A549 (cell line): ENCODE measurements around the gene CDK17. TPM values are rescaled to one million over a fixed set of nuclear protein-coding genes. Genes with fewer than 3 reads are reported as not detected.
"Not testable (repeated sequence)": the region's sequence is repeated elsewhere in the genome, so short reads cannot be mapped to it uniquely, and the experiment has no call there.

Experiments used
- ATAC-seq, 2 experiments: fragments of 200-7000 bp in 1 of 2; fragments of >200 bp in 1 of 2; cut with Nextera tagmentation in 1 of 2; cut with Tn5 transposase in 1 of 2; 3 replicates each; pipeline versions ENCODE4 v1.8.0 to v1.9.1; 2018 to 2020; ENCODE audit warnings: mild to moderate bottlenecking in 1 of 2, moderate library complexity in 1 of 2
- CTCF ChIA-PET: fragments of 300-600 bp; sonication (Branson Sonifier 250); formaldehyde crosslinking; extraction: SDS; loops from one replicate; lab custom pipeline; 2021; ENCODE audit warnings: antibody characterized with exemption, inconsistent platforms; lab: Yijun Ruan, JAX
- POLR2A ChIA-PET: fragments of 350-600 bp; formaldehyde crosslinking; extraction: SDS; loops from one replicate; lab custom pipeline; 2021; ENCODE audit warnings: antibody characterized with exemption, inconsistent platforms; lab: Yijun Ruan, JAX
- DNase-seq, 2 experiments: peaks; one replicate each; pipeline versions ENCODE4 v3.0.0 to v3.0.0-alpha.2; 2011 to 2016; ENCODE audit warnings: low read depth in 1 of 2, low spot score in 1 of 2
- FAIRE-seq: peaks from 2 replicates; lab custom pipeline; 2011; peaks lifted over from hg19 to GRCh38; lab: Jason Lieb, UNC
- H3K27ac ChIP-seq, 2 experiments: fragments of >200 bp; sonication (Bioruptor Twin); formaldehyde crosslinking; 3 replicates each; pipeline ENCODE4 v1.5.1; 2016 to 2017
- H3K4me1 ChIP-seq: fragments of >200 bp; sonication (Bioruptor Twin); formaldehyde crosslinking; 3 replicates; pipeline ENCODE4 v1.6.1; 2016
- H3K4me2 ChIP-seq: fragments of >200 bp; sonication (Bioruptor Twin); formaldehyde crosslinking; 3 replicates; pipeline ENCODE4 v1.6.1; 2016
- H3K4me3 ChIP-seq: fragments of >200 bp; sonication (Bioruptor Twin); formaldehyde crosslinking; 3 replicates; pipeline ENCODE4 v1.5.1; 2016
- H3K9me3 ChIP-seq: fragments of >200 bp; sonication (Bioruptor Twin); formaldehyde crosslinking; 3 replicates; pipeline ENCODE4 v1.6.1; 2016
- BHLHE40 ChIP-seq: IDR thresholded peaks from 2 replicates; pipeline ENCODE4 v1.6.1; 2012; ENCODE audit warnings: low read depth, low read length, inconsistent platforms
- CBX2 ChIP-seq: fragments of 200-600 bp; sonication (generic); IDR thresholded peaks from 2 replicates; pipeline ENCODE4 v1.6.1; 2016; ENCODE audit warnings: low read depth, mild to moderate bottlenecking, borderline replicate concordance
- CBX8 ChIP-seq: fragments of 200-600 bp; sonication (generic); IDR thresholded peaks from 2 replicates; pipeline ENCODE4 v1.6.1; 2016
- CEBPB ChIP-seq, 2 experiments: fragments of >200 bp in 1 of 2; sonication (Bioruptor Twin) in 1 of 2; formaldehyde crosslinking in 1 of 2; IDR thresholded peaks; 2 replicates each; pipeline ENCODE4 v1.6.1; 2012 to 2016
- FOSB ChIP-seq: fragments of 250-450 bp; sonication (Bioruptor Pico); IDR thresholded peaks from 2 replicates; pipeline ENCODE4 v1.5.0; 2020; ENCODE audit warnings: mild to moderate bottlenecking, moderate library complexity
- FOXS1 ChIP-seq: fragments of 250-450 bp; sonication (Bioruptor Pico); IDR thresholded peaks from 2 replicates; pipeline ENCODE4 v1.5.0; 2020; ENCODE audit warnings: mild to moderate bottlenecking, moderate library complexity
- HOXA7 ChIP-seq: fragments of 250-450 bp; sonication (Bioruptor Pico); IDR thresholded peaks from 2 replicates; pipeline ENCODE4 v1.5.0; 2020; ENCODE audit warnings: mild to moderate bottlenecking, moderate library complexity
- HOXB5 ChIP-seq: fragments of 250-450 bp; sonication (Bioruptor Pico); IDR thresholded peaks from 2 replicates; pipeline ENCODE4 v1.5.0; 2020; ENCODE audit warnings: mild to moderate bottlenecking, moderate library complexity
- JUN ChIP-seq, 2 experiments: fragments of >200 bp; sonication (Bioruptor Twin); formaldehyde crosslinking; IDR thresholded peaks; 2 replicates in 1 of 2; 3 replicates in 1 of 2; pipeline ENCODE4 v1.6.1; 2016 to 2017
- MAFK ChIP-seq: fragments of 450-650 bp; IDR thresholded peaks from 2 replicates; pipeline ENCODE4 v1.6.1; 2014; ENCODE audit not compliant: partially characterized antibody
- MAX ChIP-seq: IDR thresholded peaks from 2 replicates; pipeline ENCODE4 v1.6.1; 2012
- MAZ ChIP-seq: fragments of 150-350 bp; IDR thresholded peaks from 2 replicates; pipeline ENCODE4 v1.6.1; 2014; ENCODE audit warnings: antibody characterized with exemption, low read depth, low read length, borderline replicate concordance
- PHF8 ChIP-seq: fragments of 200-600 bp; sonication (generic); IDR thresholded peaks from 2 replicates; pipeline ENCODE4 v1.6.1; 2016; ENCODE audit warnings: low read depth, mild to moderate bottlenecking, antibody characterized with exemption, moderate library complexity, borderline replicate concordance
- RAD21 ChIP-seq, 2 experiments: fragments of >200 bp in 1 of 2; sonication (Bioruptor Twin) in 1 of 2; formaldehyde crosslinking in 1 of 2; IDR thresholded peaks in 1 of 2; conservative IDR thresholded peaks in 1 of 2; 2 replicates in 1 of 2; 3 replicates in 1 of 2; pipeline ENCODE4 v1.6.1; 2012 to 2018; ENCODE audit warnings: inconsistent platforms in 1 of 2
- RFX5 ChIP-seq: fragments of 450-650 bp; IDR thresholded peaks from 2 replicates; pipeline ENCODE4 v1.7.1; 2014; ENCODE audit warnings: antibody characterized with exemption, mild to moderate bottlenecking, moderate library complexity
- SREBF2 ChIP-seq: fragments of 450-650 bp; IDR thresholded peaks from 2 replicates; pipeline ENCODE4 v1.6.1; 2014; ENCODE audit warnings: mild to moderate bottlenecking, moderate library complexity
- TFCP2L1 ChIP-seq: fragments of 250-450 bp; sonication (Bioruptor Pico); IDR thresholded peaks from 2 replicates; pipeline ENCODE4 v1.5.0; 2021; ENCODE audit warnings: mild to moderate bottlenecking
- TP53 ChIP-seq: fragments of 250-450 bp; sonication (Bioruptor Pico); IDR thresholded peaks from 2 replicates; pipeline ENCODE4 v1.5.0; 2021; ENCODE audit warnings: mild to moderate bottlenecking, moderate library complexity
- WGBS: methylation state at CpG from one replicate; pipeline ENCODE4 v1.1.6; 2017; ENCODE audit errors: missing lambda C conversion rate; 5-methylcytosine and 5-hydroxymethylcytosine counted together
- polyA plus RNA-seq, 4 experiments: library from polyadenylated mRNA; depleted of rRNA in 3 of 4; stranded (reverse); fragments of >200 nt; fragmentation: RNase III in 1 of 4; extraction: RNeasy Plus Mini Kit Qiagen cat#74134 plus additional on column Dnase treatment in 1 of 4; gene quantifications; 2 replicates in 3 of 4; 3 replicates in 1 of 4; pipeline ENCODE4 v1.2.3, GENCODE V29; 2011 to 2017
- TF ChIP-seq, protein P1 (sequence below): fragments of >200 bp; sonication (Bioruptor Twin); formaldehyde crosslinking; IDR thresholded peaks from 3 replicates; pipeline ENCODE4 v1.5.1; 2016
- TF ChIP-seq, protein P2 (sequence below): fragments of 250-450 bp; sonication (Bioruptor Pico); IDR thresholded peaks from 2 replicates; pipeline ENCODE4 v1.5.0; 2021; ENCODE audit warnings: mild to moderate bottlenecking, moderate library complexity, borderline replicate concordance

The CDK17 gene
- polyA plus RNA-seq, 2 of the 4 experiments (the other 2 are of a cell fraction) = 11.4 to 43.5 TPM

DNA sequence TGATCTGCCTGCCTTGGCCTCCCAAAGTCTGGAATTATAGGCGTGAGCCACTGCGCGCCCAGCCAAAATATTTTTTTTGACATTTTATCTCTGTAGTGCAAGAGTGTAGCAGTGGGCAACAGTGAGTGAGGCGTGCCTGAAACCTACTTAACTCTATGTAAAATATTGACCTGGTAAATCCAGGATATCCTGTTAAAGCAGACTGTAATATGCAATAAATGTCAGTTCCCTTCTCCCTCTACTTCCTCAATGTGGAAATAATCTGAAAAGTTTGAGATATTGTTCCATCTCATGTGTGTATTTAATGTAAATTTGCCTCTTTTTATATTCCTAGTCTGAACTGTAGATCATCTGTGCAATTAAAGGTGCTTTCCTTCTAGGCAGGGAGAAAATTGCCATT, 9.5 kb upstream of the CDK17 start:
- H3K4me3 ChIP-seq = no peak overlapping the region
- TF ChIP-seq, protein P1, sequence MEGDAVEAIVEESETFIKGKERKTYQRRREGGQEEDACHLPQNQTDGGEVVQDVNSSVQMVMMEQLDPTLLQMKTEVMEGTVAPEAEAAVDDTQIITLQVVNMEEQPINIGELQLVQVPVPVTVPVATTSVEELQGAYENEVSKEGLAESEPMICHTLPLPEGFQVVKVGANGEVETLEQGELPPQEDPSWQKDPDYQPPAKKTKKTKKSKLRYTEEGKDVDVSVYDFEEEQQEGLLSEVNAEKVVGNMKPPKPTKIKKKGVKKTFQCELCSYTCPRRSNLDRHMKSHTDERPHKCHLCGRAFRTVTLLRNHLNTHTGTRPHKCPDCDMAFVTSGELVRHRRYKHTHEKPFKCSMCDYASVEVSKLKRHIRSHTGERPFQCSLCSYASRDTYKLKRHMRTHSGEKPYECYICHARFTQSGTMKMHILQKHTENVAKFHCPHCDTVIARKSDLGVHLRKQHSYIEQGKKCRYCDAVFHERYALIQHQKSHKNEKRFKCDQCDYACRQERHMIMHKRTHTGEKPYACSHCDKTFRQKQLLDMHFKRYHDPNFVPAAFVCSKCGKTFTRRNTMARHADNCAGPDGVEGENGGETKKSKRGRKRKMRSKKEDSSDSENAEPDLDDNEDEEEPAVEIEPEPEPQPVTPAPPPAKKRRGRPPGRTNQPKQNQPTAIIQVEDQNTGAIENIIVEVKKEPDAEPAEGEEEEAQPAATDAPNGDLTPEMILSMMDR = no peak
- TF ChIP-seq CBX8 (no peak), RFX5 (no peak), MAFK (no peak), FOXS1 (CRISPR knock-in tag) (no peak), SREBF2 (no peak), HOXB5 (CRISPR knock-in tag) (no peak)
- TF ChIP-seq, protein P2, sequence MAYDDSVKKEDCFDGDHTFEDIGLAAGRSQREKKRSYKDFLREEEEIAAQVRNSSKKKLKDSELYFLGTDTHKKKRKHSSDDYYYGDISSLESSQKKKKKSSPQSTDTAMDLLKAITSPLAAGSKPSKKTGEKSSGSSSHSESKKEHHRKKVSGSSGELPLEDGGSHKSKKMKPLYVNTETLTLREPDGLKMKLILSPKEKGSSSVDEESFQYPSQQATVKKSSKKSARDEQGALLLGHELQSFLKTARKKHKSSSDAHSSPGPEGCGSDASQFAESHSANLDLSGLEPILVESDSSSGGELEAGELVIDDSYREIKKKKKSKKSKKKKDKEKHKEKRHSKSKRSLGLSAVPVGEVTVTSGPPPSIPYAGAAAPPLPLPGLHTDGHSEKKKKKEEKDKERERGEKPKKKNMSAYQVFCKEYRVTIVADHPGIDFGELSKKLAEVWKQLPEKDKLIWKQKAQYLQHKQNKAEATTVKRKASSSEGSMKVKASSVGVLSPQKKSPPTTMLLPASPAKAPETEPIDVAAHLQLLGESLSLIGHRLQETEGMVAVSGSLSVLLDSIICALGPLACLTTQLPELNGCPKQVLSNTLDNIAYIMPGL (CRISPR knock-in tag) = no peak
- TF ChIP-seq, all 56 proteins: peak for 0
- no peak overlapping the region for H3K4me2 ChIP-seq
- FAIRE-seq (no peak), ATAC-seq (no peak), DNase-seq (no peak)
- ChIA-PET CTCF (interaction anchor here (0.6 to 3.6 kb wide), 2 partner anchors 9 to 59 kb away, joined by 4 to 16 read pairs; partner anchors contain the start of gene CDK17), POLR2A (no interaction called here)
- H3K27ac ChIP-seq = no peak overlapping the region
- H3K9me3 ChIP-seq = no peaks in the 10 kb centered on the region
- 90% methylated on average over 4 of the region's 4 CpGs for WGBS
- no peaks in the 10 kb centered on the region; the same call in 2 of the 3 replicates for H3K4me1 ChIP-seq

DNA sequence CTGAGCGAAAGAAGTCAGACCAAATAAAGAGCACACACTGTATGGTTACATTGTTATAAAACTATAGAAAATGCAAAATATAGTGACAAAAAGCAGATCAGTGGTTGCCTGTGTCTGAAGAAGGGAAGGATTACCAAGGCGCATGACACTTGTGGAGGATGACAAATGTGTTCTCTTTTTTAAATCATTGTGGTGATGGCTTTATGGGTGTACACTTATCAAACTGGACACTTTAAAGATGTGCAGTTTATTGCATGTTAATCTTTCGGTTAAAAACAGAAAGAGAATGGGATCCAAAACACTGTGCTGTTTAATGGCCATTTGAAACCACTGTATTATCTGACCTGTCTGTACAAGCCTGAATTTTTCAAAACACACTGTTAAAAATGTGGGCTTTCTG, 8.8 kb upstream of the CDK17 start:
- no peaks in the 10 kb centered on the region for H3K9me3 ChIP-seq
- no peak for DNase-seq
- ChIA-PET POLR2A (no interaction called here), CTCF (interaction anchor here (0.6 kb wide), 1 partner anchor 59 kb away, joined by 4 read pairs; no protein-coding TSS in a partner anchor)
- H3K4me2 ChIP-seq = no peak overlapping the region
- TF ChIP-seq, protein P1 = no peak
- no peak overlapping the region for H3K4me3 ChIP-seq
- FAIRE-seq = no peak
- no peak for ATAC-seq
- peaks cover 4% of the 10 kb centered on the region; the same call in 1 of the 3 replicates for H3K4me1 ChIP-seq
- WGBS = 87% methylated on average over 3 of the region's 3 CpGs
- H3K27ac ChIP-seq = no peak overlapping the region

- not testable (repeated sequence) for H3K4me2 ChIP-seq, H3K9me3 ChIP-seq, DNase-seq, H3K4me1 ChIP-seq, H3K27ac ChIP-seq, ATAC-seq, H3K4me3 ChIP-seq, FAIRE-seq
- WGBS = 80% methylated on average over 7 of the region's 7 CpGs
- CTCF ChIA-PET = interaction anchor here (0.6 to 1.2 kb wide), 3 partner anchors 82 to 204 kb away, joined by 3 to 5 read pairs (median 4); no protein-coding TSS in a partner anchor
- POLR2A ChIA-PET = interaction anchor here (0.7 kb wide), 1 partner anchor 83 kb away, joined by 3 read pairs; no protein-coding TSS in a partner anchor
Measured at GRCh38 chr12:96407429-96408097, 7.3 kb upstream of the CDK17 start.

GRCh38 chr12:96404696-96405095, 4.5 kb upstream of the CDK17 start:
- ChIA-PET CTCF (interaction anchor here (0.6 to 2.1 kb wide), 6 partner anchors 13 to 815 kb away, joined by 3 to 11 read pairs (median 3); partner anchors contain the start of genes CFAP54 and LTA4H), POLR2A (no interaction called here)
- Histone ChIP-seq H3K4me2 (no peak overlapping the region; the same call in 2 of the 3 replicates), H3K9me3 (no peaks in the 10 kb centered on the region), H3K4me3 (no peak overlapping the region), H3K27ac (no peak overlapping the region), H3K4me1 (peaks cover 10% of the 10 kb centered on the region; the same call in 1 of the 3 replicates)
- DNase-seq (no peak), ATAC-seq (no peak), FAIRE-seq (no peak)
- 34% methylated on average over 3 of the region's 3 CpGs for WGBS
- TF ChIP-seq BHLHE40 (no peak), PHF8 (no peak), HOXA7 (CRISPR knock-in tag) (no peak), CEBPB (IDR thresholded peaks at IDR 0.05) (no peak), JUN (IDR thresholded peaks at IDR 0.05) (no peak), TP53 (no peak), MAX (no peak), RAD21 (conservative IDR thresholded peaks at IDR 0.05 in 1 of 2, IDR thresholded peaks at IDR 0.05 in 1 of 2) (no peak), FOSB (no peak), TFCP2L1 (CRISPR knock-in tag) (no peak), CBX2 (no peak), MAZ (no peak)
- TF ChIP-seq, protein P1 = no peak
